ENCODE measurements around the gene PLCH1. TPM values are rescaled to one million over a fixed set of nuclear protein-coding genes. Genes with fewer than 3 reads are reported as not detected.
A peak's percentile ranks its signal among the peaks of the same experiment; 100 is the strongest.

The PLCH1 gene
- total RNA-seq, 1 donor from 2014 or later, result 4.5 TPM

GRCh38 chr3:155587581-155587980 is 157.3 kb downstream of the PLCH1 start:
- intact Hi-C loops (cut with DNase I), result no loop called here
- DNase-seq (ENCODE audit: low spot score), result no peak
- ATAC-seq, result no peak

- DNase-seq (ENCODE audit: low spot score) (no peak), ATAC-seq (no peak)
- intact Hi-C loops (cut with DNase I), result no loop called here
These were observed 159.5 kb downstream of the PLCH1 start for GRCh38 chr3:155585384-155585783.

- no peak for ATAC-seq
These were observed 163.3 kb downstream of the PLCH1 start for GRCh38 chr3:155581579-155581978.

GRCh38 chr3:155572085-155572484 is 172.8 kb downstream of the PLCH1 start:
- intact Hi-C loops (cut with DNase I), result no loop called here
- DNase-seq (ENCODE audit: low spot score) (no peak), ATAC-seq (peak; percentile 77)

More at GRCh38 chr3:155581579-155581978, 163.3 kb downstream of the PLCH1 start:
- DNase-seq (ENCODE audit: low spot score), result no peak
- intact Hi-C loops (cut with DNase I), result no loop called here

- no peak for DNase-seq (ENCODE audit: low spot score)
- ATAC-seq, result no peak
- intact Hi-C loops (cut with DNase I), result no loop called here
These were observed 176.6 kb downstream of the PLCH1 start for GRCh38 chr3:155568295-155568694.

GRCh38 chr3:155560594-155560993 is 184.3 kb downstream of the PLCH1 start:
- no peak for DNase-seq (ENCODE audit: low spot score)
- intact Hi-C loops (cut with DNase I), result no loop called here
- no peak for ATAC-seq

GRCh38 chr3:155560135-155560534 is 184.7 kb downstream of the PLCH1 start:
- ATAC-seq, result no peak
- DNase-seq (ENCODE audit: low spot score), result no peak
- intact Hi-C loops (cut with DNase I), result no loop called here

- intact Hi-C loops (cut with DNase I), result no loop called here
- ATAC-seq, result peak; percentile 71
- DNase-seq (ENCODE audit: low spot score), result no peak
These were observed 188.3 kb downstream of the PLCH1 start for GRCh38 chr3:155556531-155556930.

GRCh38 chr3:155555479-155556060 is 189.3 kb downstream of the PLCH1 start:
- DNase-seq (ENCODE audit: low spot score) (no peak), ATAC-seq (no peak)
- intact Hi-C loops (cut with DNase I), result no loop called here

- ATAC-seq (no peak), DNase-seq (ENCODE audit: low spot score) (no peak)
- intact Hi-C loops (cut with DNase I), result no loop called here
These were observed 190.0 kb downstream of the PLCH1 start for GRCh38 chr3:155554777-155555451.

- DNase-seq (ENCODE audit: low spot score) (no peak), ATAC-seq (no peak)
- intact Hi-C loops (cut with DNase I), result no loop called here
These were observed 191.1 kb downstream of the PLCH1 start for GRCh38 chr3:155553780-155554179.

GRCh38 chr3:155553326-155553725 is 191.5 kb downstream of the PLCH1 start:
- intact Hi-C loops (cut with DNase I), result no loop called here
- DNase-seq (ENCODE audit: low spot score) (no peak), ATAC-seq (no peak)

GRCh38 chr3:155550391-155550790 is 194.5 kb downstream of the PLCH1 start:
- intact Hi-C loops (cut with DNase I), result no loop called here
- ATAC-seq, result no peak
- DNase-seq (ENCODE audit: low spot score), result no peak

GRCh38 chr3:155549087-155549486 is 195.8 kb downstream of the PLCH1 start:
- DNase-seq (ENCODE audit: low spot score), result no peak
- ATAC-seq, result no peak
- intact Hi-C loops (cut with DNase I), result no loop called here

GRCh38 chr3:155548195-155548594 is 196.7 kb downstream of the PLCH1 start:
- intact Hi-C loops (cut with DNase I), result no loop called here
- ATAC-seq, result no peak

GRCh38 chr3:155535098-155535497 is 209.8 kb downstream of the PLCH1 start:
- no peak for DNase-seq (ENCODE audit: low spot score)
- ATAC-seq, result no peak
- intact Hi-C loops (cut with DNase I), result no loop called here

More at GRCh38 chr3:155548195-155548594, 196.7 kb downstream of the PLCH1 start:
- no peak for DNase-seq (ENCODE audit: low spot score)

- intact Hi-C loops (cut with DNase I), result no loop called here
- DNase-seq (ENCODE audit: low spot score) (no peak), ATAC-seq (no peak)
These were observed 216.3 kb downstream of the PLCH1 start for GRCh38 chr3:155528579-155528978.

GRCh38 chr3:155525324-155525833 is 219.5 kb downstream of the PLCH1 start:
- intact Hi-C loops (cut with DNase I), result no loop called here
- DNase-seq (ENCODE audit: low spot score) (no peak), ATAC-seq (no peak)

GRCh38 chr3:155520463-155520862 is 224.4 kb downstream of the PLCH1 start:
- no peak for ATAC-seq
- intact Hi-C loops (cut with DNase I), result no loop called here
- no peak for DNase-seq (ENCODE audit: low spot score)

GRCh38 chr3:155519078-155519477 is 225.8 kb downstream of the PLCH1 start:
- no peak for ATAC-seq
- intact Hi-C loops (cut with DNase I), result no loop called here
- DNase-seq (ENCODE audit: low spot score), result no peak

GRCh38 chr3:155517903-155518302 is 227.0 kb downstream of the PLCH1 start:
- no peak for DNase-seq (ENCODE audit: low spot score)
- no peak for ATAC-seq
- intact Hi-C loops (cut with DNase I), result no loop called here
